ENCODE measurements around the gene RMND1. TPM values are rescaled to one million over a fixed set of nuclear protein-coding genes. Genes with fewer than 3 reads are reported as not detected.

Gene RMND1
- total and polyA plus RNA-seq, 12 donors, result 19.1 to 62.4 (median 26.1) TPM

DNA sequence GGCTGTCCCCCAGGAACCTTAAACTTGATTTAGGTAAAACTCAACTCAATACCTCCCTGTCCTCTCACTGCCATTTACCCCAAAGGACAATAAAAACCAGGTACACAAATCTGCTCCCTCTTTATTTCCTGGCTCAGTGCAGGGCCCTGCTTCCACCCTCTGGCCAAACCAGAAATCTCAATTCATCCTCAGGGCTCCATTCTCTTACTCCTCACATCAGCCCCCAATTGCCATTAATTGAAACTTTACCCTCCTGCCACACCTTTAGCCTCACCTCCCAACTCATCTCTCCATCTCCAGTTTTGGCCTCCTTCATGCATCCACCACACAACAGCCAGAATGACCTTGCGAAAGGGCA is 71.1 kb downstream of the RMND1 start:
- WGBS, 4 donors, result 97 to 100% (median 100%) methylated on average over 1 of the region's 1 CpG
- intact Hi-C loops (cut with DNase I), result no loop called here
- peaks cover 0 to 30% of the 10 kb centered on the region in 2 donors for H3K4me1 ChIP-seq (replicated peaks in 1 of 2)
- peak overlapping the region in 4 of 5 donors; percentile 13 to 86 (median 76) for H3K27ac ChIP-seq
- TF ChIP-seq, protein P1, sequence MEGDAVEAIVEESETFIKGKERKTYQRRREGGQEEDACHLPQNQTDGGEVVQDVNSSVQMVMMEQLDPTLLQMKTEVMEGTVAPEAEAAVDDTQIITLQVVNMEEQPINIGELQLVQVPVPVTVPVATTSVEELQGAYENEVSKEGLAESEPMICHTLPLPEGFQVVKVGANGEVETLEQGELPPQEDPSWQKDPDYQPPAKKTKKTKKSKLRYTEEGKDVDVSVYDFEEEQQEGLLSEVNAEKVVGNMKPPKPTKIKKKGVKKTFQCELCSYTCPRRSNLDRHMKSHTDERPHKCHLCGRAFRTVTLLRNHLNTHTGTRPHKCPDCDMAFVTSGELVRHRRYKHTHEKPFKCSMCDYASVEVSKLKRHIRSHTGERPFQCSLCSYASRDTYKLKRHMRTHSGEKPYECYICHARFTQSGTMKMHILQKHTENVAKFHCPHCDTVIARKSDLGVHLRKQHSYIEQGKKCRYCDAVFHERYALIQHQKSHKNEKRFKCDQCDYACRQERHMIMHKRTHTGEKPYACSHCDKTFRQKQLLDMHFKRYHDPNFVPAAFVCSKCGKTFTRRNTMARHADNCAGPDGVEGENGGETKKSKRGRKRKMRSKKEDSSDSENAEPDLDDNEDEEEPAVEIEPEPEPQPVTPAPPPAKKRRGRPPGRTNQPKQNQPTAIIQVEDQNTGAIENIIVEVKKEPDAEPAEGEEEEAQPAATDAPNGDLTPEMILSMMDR (IDR thresholded peaks at IDR 0.05), result no peak
- no peak for TF ChIP-seq POLR2A (IDR thresholded peaks at IDR 0.05)
- no peaks in the 10 kb centered on the region for H3K27me3 ChIP-seq
- H3K4me3 ChIP-seq, result peak overlapping the region in 1 of 4 donors; percentile 38
- no peaks in the 10 kb centered on the region for H3K9me3 ChIP-seq (replicated peaks in 1 of 3)
- H3K36me3 ChIP-seq (replicated peaks in 1 of 2), result no peaks in the 10 kb centered on the region
- DNase-seq, result no peak

DNA sequence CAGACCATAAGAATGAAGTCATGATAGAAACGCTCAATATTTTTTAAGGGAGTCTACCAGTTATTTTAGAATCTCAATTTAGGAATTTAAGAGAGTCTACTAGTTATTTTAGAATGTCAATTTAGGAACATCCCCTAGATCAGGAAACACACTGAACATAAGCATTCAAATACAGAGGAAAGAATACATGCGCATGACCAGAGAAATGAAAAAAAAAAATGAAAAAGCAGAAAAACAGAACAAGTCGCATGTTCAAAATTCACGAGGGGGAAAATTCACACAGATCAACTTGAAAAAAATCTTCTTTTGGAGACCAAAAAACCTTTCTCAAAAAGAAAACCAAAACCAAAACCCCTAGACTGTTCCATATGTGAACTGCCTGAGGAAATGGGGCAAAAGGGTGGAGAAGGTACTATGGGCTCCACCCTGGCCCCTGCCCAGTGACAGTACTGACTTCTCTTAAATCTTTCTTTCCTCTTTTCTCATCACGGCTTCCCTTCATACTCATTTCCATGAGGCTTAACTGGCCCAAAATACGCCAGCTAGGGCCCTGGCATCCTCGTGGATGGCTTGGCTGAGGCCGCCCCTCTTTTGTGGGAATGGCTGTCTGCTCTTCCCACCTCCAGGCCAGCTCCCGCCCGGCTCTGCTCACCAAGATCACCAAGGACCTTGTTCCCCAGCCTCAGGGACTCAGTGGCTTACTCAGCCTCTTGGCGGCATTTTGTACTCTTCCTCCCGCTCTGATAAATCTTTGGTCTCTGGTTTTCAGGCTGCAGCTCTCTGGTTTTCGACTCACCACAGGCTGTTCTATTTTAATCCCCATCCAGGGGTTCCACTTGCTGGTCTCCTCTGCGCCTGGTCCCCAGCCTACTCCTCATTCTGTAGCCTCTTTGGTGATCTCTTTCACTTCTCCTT is 71.7 kb downstream of the RMND1 start:
- no peaks in the 10 kb centered on the region for H3K27me3 ChIP-seq
- intact Hi-C loops (cut with DNase I), result no loop called here
- 52 to 58% (median 55%) methylated on average over 14 of the region's 14 CpGs for WGBS, 4 donors
- H3K4me3 ChIP-seq, result peak overlapping the region in 1 of 4 donors; percentile 38
- no peaks in the 10 kb centered on the region for H3K9me3 ChIP-seq (replicated peaks in 1 of 3)
- peaks cover 0 to 23% of the 10 kb centered on the region in 2 donors for H3K4me1 ChIP-seq (replicated peaks in 1 of 2)
- H3K27ac ChIP-seq, result peak overlapping the region in 4 of 5 donors; percentile 13 to 86 (median 76)
- no peaks in the 10 kb centered on the region for H3K36me3 ChIP-seq (replicated peaks in 1 of 2)
- DNase-seq, result peak in 6 of 7 donors; percentile 46 to 66 (median 54)
- TF ChIP-seq, protein P1 (IDR thresholded peaks at IDR 0.05), result no peak
- TF ChIP-seq POLR2A (IDR thresholded peaks at IDR 0.05), result no peak

DNA sequence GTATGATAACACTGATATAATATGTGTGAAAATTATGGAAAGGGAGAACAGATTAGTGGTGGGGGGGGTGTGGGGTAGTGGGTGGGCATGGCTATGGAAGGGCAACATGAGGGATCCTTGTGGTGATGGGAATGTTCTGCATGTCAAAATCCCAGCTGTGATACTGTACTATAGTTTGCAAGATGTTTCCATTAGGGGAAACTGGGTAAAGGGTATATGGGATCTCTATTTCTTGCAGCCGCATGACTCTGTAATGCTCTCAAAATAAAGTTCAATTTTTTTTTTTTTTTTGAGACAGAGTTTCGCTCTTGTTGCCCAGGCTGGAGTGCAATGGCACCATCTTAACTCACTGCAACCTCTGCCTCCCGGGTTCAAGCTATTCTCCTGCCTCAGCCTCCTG is 74.8 kb downstream of the RMND1 start:
- H3K4me3 ChIP-seq, result no peak overlapping the region
- H3K4me1 ChIP-seq (replicated peaks in 1 of 2), result peaks cover 0 to 33% of the 10 kb centered on the region in 2 donors
- intact Hi-C loops (cut with DNase I), result no loop called here
- H3K36me3 ChIP-seq (replicated peaks in 1 of 2), result peaks cover 0 to 5% of the 10 kb centered on the region in 2 donors
- H3K27me3 ChIP-seq, result no peaks in the 10 kb centered on the region
- TF ChIP-seq, protein P1 (IDR thresholded peaks at IDR 0.05), result no peak
- TF ChIP-seq POLR2A (IDR thresholded peaks at IDR 0.05), result no peak
- WGBS, 4 donors, result 77 to 85% (median 81%) methylated on average over 3 of the region's 3 CpGs
- H3K9me3 ChIP-seq (replicated peaks in 1 of 3), result no peaks in the 10 kb centered on the region
- H3K27ac ChIP-seq, result no peak overlapping the region
- DNase-seq, result no peak

DNA sequence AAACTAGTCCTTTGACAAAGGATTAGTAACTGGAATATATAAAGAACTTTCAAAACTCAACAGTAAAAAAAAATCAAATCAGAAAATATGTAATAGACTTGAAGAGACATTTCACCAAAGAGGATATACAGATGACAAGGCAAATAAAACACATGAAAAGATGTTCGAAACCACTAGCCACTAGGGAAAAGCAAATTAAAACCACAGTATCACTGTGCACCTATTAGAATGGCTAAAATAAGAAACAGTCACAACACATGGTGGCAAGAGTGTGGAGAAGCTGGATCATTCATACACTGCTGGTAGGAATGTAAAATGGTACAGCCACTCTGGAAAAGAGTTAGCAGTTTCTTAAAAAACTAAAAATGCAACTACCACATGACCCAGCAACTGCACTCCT is 75.5 kb downstream of the RMND1 start:
- Histone ChIP-seq H3K36me3 (replicated peaks in 1 of 2) (peaks cover 0 to 8% of the 10 kb centered on the region in 2 donors), H3K9me3 (replicated peaks in 1 of 3) (no peaks in the 10 kb centered on the region), H3K27ac (no peak overlapping the region), H3K27me3 (no peaks in the 10 kb centered on the region), H3K4me3 (no peak overlapping the region), H3K4me1 (replicated peaks in 1 of 2) (peaks cover 0 to 33% of the 10 kb centered on the region in 2 donors)
- DNase-seq, result no peak
- intact Hi-C loops (cut with DNase I), result no loop called here
- TF ChIP-seq, protein P1 (IDR thresholded peaks at IDR 0.05), result no peak
- no peak for TF ChIP-seq POLR2A (IDR thresholded peaks at IDR 0.05)
- WGBS, 4 donors, result 83 to 96% (median 86%) methylated on average over 1 of the region's 1 CpG

All from adrenal gland (tissue), 12 donors.